Measurements from ENCODE around the gene SCAND1. TPM values are rescaled to one million over a fixed set of nuclear protein-coding genes. Genes with fewer than 3 reads are reported as not detected.
A peak's percentile ranks its signal among the peaks of the same experiment; 100 is the strongest.
"Not testable (repeated sequence)": the region's sequence is repeated elsewhere in the genome, so short reads cannot be mapped to it uniquely, and the experiment has no call there.

Gene SCAND1
- total RNA-seq (100 to 1,000 TPM in 6 of 9 donors, 10 to 100 TPM in 3; 76.2 to 191 (median 131) TPM), polyA plus RNA-seq (100 to 1,000 TPM in 2 of 3 donors, under 1 TPM in 1; 0.64 to 540 (median 534) TPM)
- long read RNA-seq, donor 1, transcript SCAND1-201 (2 exons, 902 nt), result major isoform, 11 of 11 reads
- long read RNA-seq, donor 1, partial matches to known transcripts, result 0 of 11 reads
- long read RNA-seq, donor 1, other reads (novel, unspliced or antisense), result 0 of 11 reads
- long read RNA-seq, donor 2, transcript SCAND1-201 (2 exons, 902 nt), result major isoform, 22 of 55 reads
- long read RNA-seq, donor 2, partial matches to known transcripts, result 33 of 55 reads
- long read RNA-seq, donor 2, other reads (novel, unspliced or antisense), result 0 of 55 reads
- long read RNA-seq, donor 3, partial matches to known transcripts, result 0 of 2 reads
- long read RNA-seq, donor 3, other reads (novel, unspliced or antisense), result 0 of 2 reads
- long read RNA-seq, donor 4, transcript SCAND1-201 (2 exons, 902 nt), result major isoform, 16 of 215 reads
- long read RNA-seq, donor 4, partial matches to known transcripts, result 199 of 215 reads
- long read RNA-seq, donor 4, other reads (novel, unspliced or antisense), result 0 of 215 reads
- long read RNA-seq, donor 5, transcript SCAND1-201 (2 exons, 902 nt), result major isoform, 87 of 219 reads
- long read RNA-seq, donor 5, partial matches to known transcripts, result 132 of 219 reads
- long read RNA-seq, donor 5, other reads (novel, unspliced or antisense), result 0 of 219 reads
- long read RNA-seq, donor 6, transcript SCAND1-201 (2 exons, 902 nt), result major isoform, 55 of 146 reads
- long read RNA-seq, donor 6, partial matches to known transcripts, result 91 of 146 reads
- long read RNA-seq, donor 6, other reads (novel, unspliced or antisense), result 0 of 146 reads
- long read RNA-seq, donor 7, transcript SCAND1-201 (2 exons, 902 nt), result major isoform, 16 of 16 reads
- long read RNA-seq, donor 7, partial matches to known transcripts, result 0 of 16 reads
- long read RNA-seq, donor 7, other reads (novel, unspliced or antisense), result 0 of 16 reads
- long read RNA-seq, donor 8, transcript SCAND1-201 (2 exons, 902 nt), result major isoform, 46 of 46 reads
- long read RNA-seq, donor 8, partial matches to known transcripts, result 0 of 46 reads
- long read RNA-seq, donor 8, other reads (novel, unspliced or antisense), result 0 of 46 reads
- long read RNA-seq, donor 9, transcript SCAND1-201 (2 exons, 902 nt), result major isoform, 23 of 23 reads
- long read RNA-seq, donor 9, partial matches to known transcripts, result 0 of 23 reads
- long read RNA-seq, donor 9, other reads (novel, unspliced or antisense), result 0 of 23 reads
- long read RNA-seq, donor 10, transcript SCAND1-201 (2 exons, 902 nt), result major isoform, 11 of 11 reads
- long read RNA-seq, donor 10, partial matches to known transcripts, result 0 of 11 reads
- long read RNA-seq, donor 10, other reads (novel, unspliced or antisense), result 0 of 11 reads

DNA sequence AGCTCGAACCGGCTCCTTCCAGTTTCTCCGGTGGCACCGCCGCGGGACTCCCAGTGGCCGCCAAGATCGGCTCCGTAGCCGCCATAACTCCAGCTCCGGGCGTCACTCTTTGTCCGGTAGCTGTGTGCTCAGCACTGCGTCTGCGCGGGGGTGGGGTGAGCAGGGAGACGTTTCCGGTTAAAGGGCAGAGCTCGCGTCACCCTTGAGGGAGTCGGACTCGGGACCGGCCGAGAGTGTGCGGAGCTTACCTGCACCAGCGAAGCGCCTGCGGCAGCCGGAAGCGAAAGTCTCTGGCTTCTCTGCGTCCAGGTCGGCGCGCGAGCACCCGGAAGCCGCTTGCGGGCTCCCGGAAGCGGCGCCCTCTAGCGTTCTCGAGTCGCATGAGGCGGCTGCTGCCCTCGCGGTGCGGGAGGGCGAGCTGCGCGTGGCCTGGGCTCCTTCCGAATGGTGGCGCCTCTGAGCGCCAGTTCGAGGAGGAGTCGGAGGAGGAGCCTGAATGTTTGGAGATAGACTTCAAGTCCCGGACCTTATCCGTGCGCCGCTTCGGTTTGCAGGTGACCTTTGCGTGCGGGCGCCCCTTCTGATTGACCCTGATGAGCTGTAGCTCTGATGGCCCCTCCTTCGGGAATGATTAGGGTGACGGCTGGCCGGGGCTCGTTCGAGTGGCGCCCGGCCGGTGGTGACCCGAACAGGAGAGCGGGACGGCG is at the start of gene SCAND1:
Gene SCAND1, minus strand, starts transcription at position 303 of the 707 bp plus-strand sequence. Its CDS starts 218 bp downstream, at position 85.
- H3K4me1 ChIP-seq (replicated peaks in 1 of 2), result peaks cover 20 to 26% of the 10 kb centered on the region in 2 donors
- WGBS, 4 donors, result 0% methylated on average over 2 to 76 of the region's 76 CpGs
- H3K36me3 ChIP-seq (replicated peaks in 1 of 2), result no peaks in the 10 kb centered on the region
- DNase-seq, result peak; percentile 95 to 98 (median 96)
- H3K27me3 ChIP-seq, result no peaks in the 10 kb centered on the region
- H3K9me3 ChIP-seq (replicated peaks in 1 of 3), result no peaks in the 10 kb centered on the region
- H3K27ac ChIP-seq, result peak within 1 kb of the TSS; percentile 86 to 99 (median 98)
- H3K4me3 ChIP-seq, result peak within 1 kb of the TSS; percentile 74 to 95 (median 90)
- intact Hi-C loops (cut with DNase I), result no loop called here
- TF ChIP-seq, protein P1, sequence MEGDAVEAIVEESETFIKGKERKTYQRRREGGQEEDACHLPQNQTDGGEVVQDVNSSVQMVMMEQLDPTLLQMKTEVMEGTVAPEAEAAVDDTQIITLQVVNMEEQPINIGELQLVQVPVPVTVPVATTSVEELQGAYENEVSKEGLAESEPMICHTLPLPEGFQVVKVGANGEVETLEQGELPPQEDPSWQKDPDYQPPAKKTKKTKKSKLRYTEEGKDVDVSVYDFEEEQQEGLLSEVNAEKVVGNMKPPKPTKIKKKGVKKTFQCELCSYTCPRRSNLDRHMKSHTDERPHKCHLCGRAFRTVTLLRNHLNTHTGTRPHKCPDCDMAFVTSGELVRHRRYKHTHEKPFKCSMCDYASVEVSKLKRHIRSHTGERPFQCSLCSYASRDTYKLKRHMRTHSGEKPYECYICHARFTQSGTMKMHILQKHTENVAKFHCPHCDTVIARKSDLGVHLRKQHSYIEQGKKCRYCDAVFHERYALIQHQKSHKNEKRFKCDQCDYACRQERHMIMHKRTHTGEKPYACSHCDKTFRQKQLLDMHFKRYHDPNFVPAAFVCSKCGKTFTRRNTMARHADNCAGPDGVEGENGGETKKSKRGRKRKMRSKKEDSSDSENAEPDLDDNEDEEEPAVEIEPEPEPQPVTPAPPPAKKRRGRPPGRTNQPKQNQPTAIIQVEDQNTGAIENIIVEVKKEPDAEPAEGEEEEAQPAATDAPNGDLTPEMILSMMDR (IDR thresholded peaks at IDR 0.05), result peak; percentile 70 to 96 (median 92)
- TF ChIP-seq POLR2A (IDR thresholded peaks at IDR 0.05), result peak; percentile 81 to 92

DNA sequence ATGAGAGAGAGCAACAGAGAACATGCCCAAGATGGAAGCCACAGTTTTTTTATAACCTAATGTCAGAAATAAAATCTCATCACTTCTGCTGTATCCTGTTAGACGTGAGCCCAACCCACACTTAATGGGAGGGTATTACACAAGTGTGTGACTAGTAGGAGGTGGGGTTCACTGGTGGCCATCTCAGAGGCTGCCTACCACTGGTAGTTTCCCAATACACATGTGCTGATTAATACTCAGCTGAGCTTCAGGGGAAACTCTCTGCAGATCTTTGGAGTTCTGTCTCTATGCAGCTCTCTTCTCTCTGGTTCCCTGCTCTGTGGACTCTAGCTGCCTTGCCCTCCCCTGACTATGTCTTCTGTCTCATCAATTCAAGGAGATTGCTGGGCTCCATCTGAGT is 49.7 kb upstream of the SCAND1 start:
- no peaks in the 10 kb centered on the region for H3K27me3 ChIP-seq
- H3K27ac ChIP-seq, result no peak overlapping the region
- H3K9me3 ChIP-seq (replicated peaks in 1 of 3), result no peaks in the 10 kb centered on the region
- 62 to 88% (median 71%) methylated on average over 1 of the region's 1 CpG for WGBS, 4 donors
- no peak overlapping the region for H3K4me3 ChIP-seq
- intact Hi-C loops (cut with DNase I), result no loop called here
- H3K36me3 ChIP-seq (replicated peaks in 1 of 2), result no peaks in the 10 kb centered on the region
- TF ChIP-seq POLR2A (IDR thresholded peaks at IDR 0.05), result no peak
- TF ChIP-seq, protein P1 (IDR thresholded peaks at IDR 0.05), result no peak
- no peaks in the 10 kb centered on the region for H3K4me1 ChIP-seq (replicated peaks in 1 of 2)
- DNase-seq, result no peak

DNA sequence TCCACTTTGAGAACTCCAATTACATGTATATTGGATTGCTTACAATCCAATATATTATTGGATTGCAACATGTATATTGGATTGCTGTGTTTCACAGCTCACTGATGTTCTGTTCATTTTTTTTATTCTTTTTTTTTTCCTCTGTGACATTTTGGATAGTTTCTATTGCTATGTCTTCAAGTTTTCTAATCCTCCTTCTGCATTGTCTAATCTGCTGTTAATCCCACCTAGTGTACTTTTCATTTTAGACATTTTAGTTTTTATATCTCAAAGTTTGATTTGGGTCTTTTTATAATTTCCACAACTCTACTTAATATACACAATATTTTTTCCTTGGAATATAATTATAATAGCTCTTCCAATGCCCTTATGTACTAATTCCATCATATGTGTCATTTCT is 48.6 kb upstream of the SCAND1 start:
- H3K9me3 ChIP-seq (replicated peaks in 1 of 3), result no peaks in the 10 kb centered on the region
- no peaks in the 10 kb centered on the region for H3K36me3 ChIP-seq (replicated peaks in 1 of 2)
- no peaks in the 10 kb centered on the region for H3K4me1 ChIP-seq (replicated peaks in 1 of 2)
- no peak for DNase-seq
- H3K27me3 ChIP-seq, result no peaks in the 10 kb centered on the region
- no peak overlapping the region for H3K4me3 ChIP-seq
- TF ChIP-seq, protein P1 (IDR thresholded peaks at IDR 0.05), result no peak
- no peak for TF ChIP-seq POLR2A (IDR thresholded peaks at IDR 0.05)
- H3K27ac ChIP-seq, result no peak overlapping the region
- intact Hi-C loops (cut with DNase I), result no loop called here

DNA sequence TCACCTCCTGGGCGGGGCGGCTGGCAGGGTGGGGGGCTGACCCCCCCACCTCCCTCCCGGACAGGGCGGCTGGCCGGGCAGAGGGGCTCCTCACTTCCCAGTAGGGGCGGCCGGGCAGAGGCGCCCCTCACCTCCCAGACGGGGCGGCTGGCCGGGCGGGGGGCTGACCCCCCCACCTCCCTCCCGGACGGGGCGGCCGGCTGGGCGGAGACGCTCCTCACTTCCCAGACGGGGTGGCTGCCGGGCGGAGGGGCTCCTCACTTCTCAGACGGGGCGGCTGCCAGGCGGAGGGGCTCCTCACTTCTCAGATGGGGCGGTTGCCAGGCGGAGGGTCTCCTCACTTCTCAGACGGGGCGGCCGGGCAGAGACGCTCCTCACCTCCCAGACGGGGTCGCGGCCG is 47.0 kb upstream of the SCAND1 start:
- DNase-seq; H3K4me3 ChIP-seq; H3K27ac ChIP-seq; H3K27me3 ChIP-seq; intact Hi-C loops (cut with DNase I); H3K9me3 ChIP-seq (replicated peaks in 1 of 3); H3K36me3 ChIP-seq (replicated peaks in 1 of 2); H3K4me1 ChIP-seq (replicated peaks in 1 of 2): not testable (repeated sequence)
- 95 to 97% methylated on average over 16 to 19 of the region's 34 CpGs; no CpG with 5 or more reads in 2 of the 4 donors for WGBS, 4 donors

DNA sequence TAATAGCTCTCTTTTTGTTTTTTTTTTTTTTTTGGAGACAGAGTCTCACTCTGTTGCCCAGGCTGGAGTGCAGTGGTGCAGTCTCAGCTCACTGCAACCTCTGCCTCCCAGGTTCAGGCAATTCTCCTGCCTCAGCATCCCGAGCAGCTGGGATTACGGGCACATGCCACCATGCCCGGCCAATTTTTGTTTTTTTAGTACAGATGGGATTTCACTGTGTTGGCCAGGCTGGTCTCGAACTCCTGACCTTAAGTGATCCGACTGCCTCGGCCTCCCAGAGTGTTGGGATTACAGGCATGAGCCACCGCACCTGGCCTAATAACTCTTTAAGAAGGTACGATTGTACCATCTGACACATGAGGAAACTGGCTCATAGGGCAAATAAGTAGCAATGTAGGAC is 42.2 kb upstream of the SCAND1 start:
- H3K4me3 ChIP-seq; H3K4me1 ChIP-seq (replicated peaks in 1 of 2); H3K9me3 ChIP-seq (replicated peaks in 1 of 3); H3K27me3 ChIP-seq; DNase-seq; H3K36me3 ChIP-seq (replicated peaks in 1 of 2); H3K27ac ChIP-seq: not testable (repeated sequence)
- 91 to 97% (median 94%) methylated on average over 8 of the region's 8 CpGs for WGBS, 4 donors
- intact Hi-C loops (cut with DNase I), result loop anchor here (5.0 kb wide), 2 partner anchors 141 to 201 kb away; no protein-coding TSS in a partner anchor

Data from adrenal gland (tissue), 19 donors.